CD4-positive, alpha-beta T cell treated with Interferon gamma for 1 hour (primary cell): ENCODE results near the gene GLDC.

Experiments used
- DNase-seq: peaks from one replicate; pipeline ENCODE4 v3.0.0-alpha.2; 2020

The GLDC gene

GRCh38 chr9:6490863-6491262 lies 154.7 kb downstream of the GLDC start:
- no peak for DNase-seq

- no peak for DNase-seq
These were observed 156.4 kb downstream of the GLDC start for GRCh38 chr9:6489099-6489498.

GRCh38 chr9:6488395-6488794 lies 157.1 kb downstream of the GLDC start:
- DNase-seq: no peak

GRCh38 chr9:6484210-6484609 lies 161.3 kb downstream of the GLDC start:
- DNase-seq: no peak
